Fibroblast of lung (primary cell): ENCODE results near the gene MTHFD2L. TPM values are rescaled to one million over a fixed set of nuclear protein-coding genes. Genes with fewer than 3 reads are reported as not detected.

ENCODE experiments used
- DNase-seq, 2 donors: peaks; one replicate each; pipeline versions ENCODE4 v3.0.0 to v3.0.0-alpha.2; 2010; ENCODE audit warnings: low read depth in 2 of 2
- H2AFZ ChIP-seq: 2 replicates; pipeline ENCODE4 v1.5.1; 2012; ENCODE audit warnings: low read length, control low read depth, inconsistent platforms
- H3K27ac ChIP-seq: 2 replicates; pipeline ENCODE4 v1.5.1; 2011; ENCODE audit warnings: low read length, control low read depth; ENCODE audit not compliant: insufficient read depth
- H3K27me3 ChIP-seq: 2 replicates; pipeline ENCODE4 v1.5.1; 2011; ENCODE audit warnings: mild to moderate bottlenecking, low read length; ENCODE audit not compliant: control insufficient read depth, insufficient read depth
- H3K36me3 ChIP-seq: 2 replicates; pipeline ENCODE4 v1.5.1; 2011; ENCODE audit warnings: low read length; ENCODE audit not compliant: control insufficient read depth, insufficient read depth
- H3K4me1 ChIP-seq: 2 replicates; pipeline ENCODE4 v1.5.1; 2011; ENCODE audit warnings: low read length; ENCODE audit not compliant: control insufficient read depth, insufficient read depth; ENCODE audit errors: extremely low read depth
- H3K4me2 ChIP-seq: 2 replicates; pipeline ENCODE4 v1.5.1; 2011; ENCODE audit warnings: low read length, control low read depth; ENCODE audit not compliant: insufficient read depth; ENCODE audit errors: extremely low read depth
- H3K4me3 ChIP-seq, 4 experiments: fragments of 200-600 bp in 1 of 4; sonication (generic) in 1 of 4; replicated peaks in 1 of 4; 2 replicates each; pipeline ENCODE4 v1.5.1; 2011 to 2016; ENCODE audit warnings: low read length in 4 of 4, low read depth in 3 of 4, mild to moderate bottlenecking in 3 of 4, control low read depth in 2 of 4, inconsistent platforms in 1 of 4, mixed read lengths in 1 of 4; ENCODE audit not compliant: insufficient read depth in 1 of 4; ENCODE audit errors: control extremely low read depth in 1 of 4
- H3K79me2 ChIP-seq: 2 replicates; pipeline ENCODE4 v1.5.1; 2012; ENCODE audit warnings: mild to moderate bottlenecking, low read length, inconsistent platforms; ENCODE audit not compliant: control insufficient read depth, insufficient read depth
- H3K9ac ChIP-seq: 2 replicates; pipeline ENCODE4 v1.5.1; 2011; ENCODE audit warnings: mild to moderate bottlenecking, low read length, control low read depth; ENCODE audit not compliant: insufficient read depth
- H3K9me3 ChIP-seq: 2 replicates; pipeline ENCODE4 v1.5.1; 2012; ENCODE audit warnings: low read depth, low read length; ENCODE audit not compliant: control insufficient read depth, insufficient read depth
- H4K20me1 ChIP-seq: 2 replicates; pipeline ENCODE4 v1.5.1; 2011; ENCODE audit warnings: low read length; ENCODE audit not compliant: control insufficient read depth, insufficient read depth; ENCODE audit errors: extremely low read depth
- EZH2 ChIP-seq: IDR thresholded peaks from 2 replicates; pipeline ENCODE4 v1.5.1; 2012; ENCODE audit warnings: low read length, control low read depth, mild to moderate bottlenecking; ENCODE audit errors: missing control alignments
- polyA plus RNA-seq, 2 donors: library from polyadenylated mRNA; depleted of rRNA in 1 of 2; stranded (reverse) in 1 of 2; unstranded in 1 of 2; fragments of >200 nt; gene quantifications; 2 replicates each; pipeline ENCODE4 v1.2.1, GENCODE V29; 2011 to 2012; ENCODE audit warnings: missing spikeins in 1 of 2
- total RNA-seq: library from RNA; depleted of rRNA; stranded (reverse); fragments of >200 nt; gene quantifications from 2 replicates; pipeline ENCODE4 v1.2.1, GENCODE V29; 2014
- TF ChIP-seq, protein P1 (sequence below), 2 donors: IDR thresholded peaks in 1 of 2; conservative IDR thresholded peaks in 1 of 2; 1 replicate in 1 of 2; 2 replicates in 1 of 2; pipeline ENCODE4 v1.5.1; 2011 to 2012; ENCODE audit warnings: low read length in 2 of 2, control low read depth in 1 of 2, inconsistent platforms in 1 of 2, low read depth in 1 of 2, mild to moderate bottlenecking in 1 of 2

MTHFD2L gene
- total and polyA plus RNA-seq, 2 donors (not counting 1 experiment from before 2014, with no cell fraction given), result 4.4 to 13.0 TPM

- Histone ChIP-seq H3K36me3 (no peaks in the 10 kb centered on the region), H3K4me3 (no peak overlapping the region), H3K9me3 (no peaks in the 10 kb centered on the region), H3K79me2 (no peaks in the 10 kb centered on the region), H2AFZ (no peak overlapping the region), H3K9ac (no peak overlapping the region), H4K20me1 (no peaks in the 10 kb centered on the region), H3K4me1 (peaks cover 9% of the 10 kb centered on the region), H3K4me2 (no peak overlapping the region), H3K27ac (no peak overlapping the region), H3K27me3 (no peaks in the 10 kb centered on the region)
- TF ChIP-seq, protein P1, sequence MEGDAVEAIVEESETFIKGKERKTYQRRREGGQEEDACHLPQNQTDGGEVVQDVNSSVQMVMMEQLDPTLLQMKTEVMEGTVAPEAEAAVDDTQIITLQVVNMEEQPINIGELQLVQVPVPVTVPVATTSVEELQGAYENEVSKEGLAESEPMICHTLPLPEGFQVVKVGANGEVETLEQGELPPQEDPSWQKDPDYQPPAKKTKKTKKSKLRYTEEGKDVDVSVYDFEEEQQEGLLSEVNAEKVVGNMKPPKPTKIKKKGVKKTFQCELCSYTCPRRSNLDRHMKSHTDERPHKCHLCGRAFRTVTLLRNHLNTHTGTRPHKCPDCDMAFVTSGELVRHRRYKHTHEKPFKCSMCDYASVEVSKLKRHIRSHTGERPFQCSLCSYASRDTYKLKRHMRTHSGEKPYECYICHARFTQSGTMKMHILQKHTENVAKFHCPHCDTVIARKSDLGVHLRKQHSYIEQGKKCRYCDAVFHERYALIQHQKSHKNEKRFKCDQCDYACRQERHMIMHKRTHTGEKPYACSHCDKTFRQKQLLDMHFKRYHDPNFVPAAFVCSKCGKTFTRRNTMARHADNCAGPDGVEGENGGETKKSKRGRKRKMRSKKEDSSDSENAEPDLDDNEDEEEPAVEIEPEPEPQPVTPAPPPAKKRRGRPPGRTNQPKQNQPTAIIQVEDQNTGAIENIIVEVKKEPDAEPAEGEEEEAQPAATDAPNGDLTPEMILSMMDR (conservative IDR thresholded peaks at IDR 0.05 in 1 of 2, IDR thresholded peaks at IDR 0.05 in 1 of 2; ENCODE audit: low read depth in 1 of 2, low read length in 2 of 2), result no peak
- no peak for TF ChIP-seq EZH2
- DNase-seq, result no peak
Measured at GRCh38 chr4:74287164-74287563, 129.2 kb downstream of the MTHFD2L start.

DNA sequence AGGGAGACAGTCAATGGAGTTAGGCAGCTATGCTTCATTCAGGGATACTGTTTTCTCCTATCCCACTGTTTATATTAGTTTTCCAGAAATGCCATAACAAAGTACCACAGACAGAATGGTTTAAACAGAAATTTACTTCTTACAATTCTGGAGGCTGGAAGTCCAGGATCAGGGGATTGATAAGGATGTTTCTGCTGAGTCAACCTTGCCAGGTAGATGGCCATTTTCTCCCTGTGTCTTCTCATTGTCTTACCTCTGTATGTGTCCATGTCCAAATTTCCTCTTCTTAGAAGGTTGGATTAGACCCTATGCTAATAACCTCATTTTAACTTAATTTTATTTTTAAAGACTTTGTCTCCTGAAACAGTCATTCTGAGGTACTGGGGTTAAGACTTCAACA is 129.9 kb downstream of the MTHFD2L start:
- H3K36me3 ChIP-seq, result no peaks in the 10 kb centered on the region
- no peaks in the 10 kb centered on the region for H3K9me3 ChIP-seq
- no peaks in the 10 kb centered on the region for H4K20me1 ChIP-seq
- H3K79me2 ChIP-seq, result no peaks in the 10 kb centered on the region
- H3K9ac ChIP-seq, result no peak overlapping the region
- no peaks in the 10 kb centered on the region for H3K27me3 ChIP-seq
- no peak overlapping the region for H3K4me3 ChIP-seq
- H3K4me2 ChIP-seq, result no peak overlapping the region
- peaks cover 9% of the 10 kb centered on the region for H3K4me1 ChIP-seq
- H3K27ac ChIP-seq, result no peak overlapping the region
- no peak for DNase-seq
- no peak for TF ChIP-seq EZH2
- TF ChIP-seq, protein P1 (conservative IDR thresholded peaks at IDR 0.05 in 1 of 2, IDR thresholded peaks at IDR 0.05 in 1 of 2; ENCODE audit: low read depth in 1 of 2, low read length in 2 of 2), result no peak
- H2AFZ ChIP-seq, result no peak overlapping the region

DNA sequence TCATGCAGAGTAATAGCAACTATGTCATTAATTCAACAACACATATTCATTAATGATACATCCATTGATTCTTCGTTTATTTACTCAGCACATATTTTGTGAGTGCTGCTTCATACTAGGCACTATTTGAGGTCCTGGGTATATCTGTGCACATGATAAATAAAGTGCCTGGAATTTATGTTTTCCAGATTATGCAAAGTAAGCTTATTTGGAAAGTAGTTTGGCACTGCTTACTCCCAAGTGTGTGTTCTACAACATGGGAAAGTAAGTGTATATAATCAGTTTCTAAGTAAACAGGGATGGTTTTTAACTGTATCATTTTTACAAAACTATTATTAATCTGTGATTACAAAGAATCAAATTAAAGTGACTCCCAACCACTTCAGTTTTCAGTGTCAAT is 133.6 kb downstream of the MTHFD2L start:
- Histone ChIP-seq H3K27ac (no peak overlapping the region), H3K79me2 (no peaks in the 10 kb centered on the region), H3K9ac (no peak overlapping the region), H3K9me3 (no peaks in the 10 kb centered on the region), H3K36me3 (no peaks in the 10 kb centered on the region), H3K4me2 (no peak overlapping the region), H3K27me3 (no peaks in the 10 kb centered on the region), H3K4me1 (no peaks in the 10 kb centered on the region), H2AFZ (no peak overlapping the region), H3K4me3 (no peak overlapping the region), H4K20me1 (no peaks in the 10 kb centered on the region)
- DNase-seq, result peak in 1 of 2 donors; percentile 16
- no peak for TF ChIP-seq EZH2
- TF ChIP-seq, protein P1 (conservative IDR thresholded peaks at IDR 0.05 in 1 of 2, IDR thresholded peaks at IDR 0.05 in 1 of 2; ENCODE audit: low read depth in 1 of 2, low read length in 2 of 2), result no peak
